KOPT-K1 (cell line): ENCODE measurements around the gene MRPL14.

Experiments used
- H3K27ac ChIP-seq: fragments of 200-600 bp; sonication (generic); 2 replicates; pipeline ENCODE4 v1.5.1; 2016; ENCODE audit warnings: antibody characterized with exemption, mild to moderate bottlenecking, low read depth, low read length; ENCODE audit not compliant: poor library complexity, severe bottlenecking
- H3K36me3 ChIP-seq: fragments of 200-600 bp; sonication (generic); 2 replicates; pipeline ENCODE4 v1.5.1; 2017; ENCODE audit warnings: antibody characterized with exemption, mild to moderate bottlenecking, low read length, moderate library complexity; ENCODE audit not compliant: insufficient read depth
- H3K9me3 ChIP-seq: fragments of 200-600 bp; sonication (generic); 2 replicates; pipeline ENCODE4 v1.5.1; 2017; ENCODE audit warnings: antibody characterized with exemption, low read length, mild to moderate bottlenecking; ENCODE audit not compliant: insufficient read depth, poor library complexity, severe bottlenecking

MRPL14 gene

GRCh38 chr6:44138717-44139350 lies 11.6 kb upstream of the MRPL14 start:
- Histone ChIP-seq H3K27ac (no peak overlapping the region), H3K36me3 (no peaks in the 10 kb centered on the region; the same call in 1 of the 2 replicates), H3K9me3 (no peaks in the 10 kb centered on the region)

DNA sequence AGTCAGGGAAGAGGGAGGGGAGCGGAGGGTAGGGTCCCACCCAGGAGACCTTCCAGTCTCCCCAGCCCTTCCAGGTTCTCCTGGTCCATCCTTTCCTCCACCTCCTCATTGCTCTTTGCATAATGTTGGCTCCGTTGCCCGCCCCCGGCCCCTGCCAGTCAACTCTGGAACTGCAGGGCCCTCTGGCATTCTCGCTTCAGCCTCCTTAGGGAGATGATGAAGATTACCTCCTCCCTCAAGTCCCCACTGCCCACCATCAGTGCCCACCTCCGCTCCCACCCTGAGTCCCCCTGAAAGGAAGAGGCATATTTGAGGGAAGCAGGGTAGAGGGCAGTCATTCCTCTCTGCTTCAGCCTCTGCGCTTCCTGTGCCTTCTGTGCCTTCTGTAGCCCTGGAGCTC lies 8.6 kb upstream of the MRPL14 start:
- H3K9me3 ChIP-seq: no peaks in the 10 kb centered on the region
- H3K36me3 ChIP-seq: no peaks in the 10 kb centered on the region; the same call in 1 of the 2 replicates
- H3K27ac ChIP-seq: no peak overlapping the region

GRCh38 chr6:44135173-44135758 lies 8.0 kb upstream of the MRPL14 start:
- Histone ChIP-seq H3K9me3 (no peaks in the 10 kb centered on the region), H3K27ac (no peak overlapping the region), H3K36me3 (no peaks in the 10 kb centered on the region; the same call in 1 of the 2 replicates)

DNA sequence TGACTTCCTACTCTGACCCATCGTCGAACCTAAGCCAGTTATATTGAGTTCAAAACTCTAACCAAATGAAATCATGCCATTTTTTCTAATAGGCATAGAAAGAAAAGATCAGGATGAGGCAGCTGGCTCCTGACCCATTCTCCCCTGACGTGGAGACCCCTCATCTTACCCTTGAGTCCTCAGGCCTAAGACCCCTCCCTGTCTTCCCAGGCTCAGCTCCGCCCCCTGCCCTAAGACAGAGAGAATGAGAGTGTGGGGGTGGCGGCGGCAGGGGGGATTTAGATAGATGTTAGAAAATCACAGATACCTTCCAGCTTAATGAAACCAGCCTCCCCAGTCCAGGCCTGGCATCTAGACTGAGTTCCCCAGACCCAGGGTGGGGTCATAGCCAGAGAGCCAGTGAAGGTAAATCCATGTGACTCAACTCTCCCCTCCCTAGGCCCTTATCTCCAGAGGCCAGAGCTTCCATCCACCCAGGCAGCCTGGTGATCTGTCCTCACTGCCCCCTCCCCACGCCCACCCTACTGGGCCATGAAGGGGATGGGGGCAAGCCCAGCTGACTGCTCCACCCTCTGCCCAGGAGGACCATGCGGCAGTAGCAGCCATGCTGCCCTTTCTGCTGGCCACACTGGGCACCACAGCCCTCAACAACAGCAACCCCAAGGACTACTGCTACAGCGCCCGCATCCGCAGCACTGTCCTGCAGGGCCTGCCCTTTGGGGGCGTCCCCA lies 6.9 kb upstream of the MRPL14 start:
- Histone ChIP-seq H3K27ac (no peak overlapping the region), H3K36me3 (no peaks in the 10 kb centered on the region), H3K9me3 (no peaks in the 10 kb centered on the region)

- H3K9me3 ChIP-seq: no peaks in the 10 kb centered on the region
- no peak overlapping the region for H3K27ac ChIP-seq
- H3K36me3 ChIP-seq: no peaks in the 10 kb centered on the region
Observed at GRCh38 chr6:44133003-44133931, 6.0 kb upstream of the MRPL14 start.

DNA sequence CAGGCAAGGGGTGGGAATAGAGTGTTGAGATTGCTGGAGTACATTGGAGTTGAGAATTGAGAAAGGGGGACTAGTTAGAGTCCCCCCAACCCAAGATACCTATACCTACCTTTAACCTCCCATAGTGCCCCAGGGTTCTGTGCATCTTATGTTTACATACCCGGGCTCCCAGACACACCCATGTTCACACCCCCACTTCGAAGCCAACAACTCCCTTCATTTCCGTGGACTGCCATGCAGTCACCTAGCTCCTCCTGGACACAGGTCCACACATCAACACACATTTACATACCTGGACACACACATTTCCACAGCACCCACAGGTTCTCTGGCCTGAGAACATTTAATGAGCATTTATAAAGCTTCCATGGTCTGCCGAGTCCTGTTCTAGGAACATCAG lies 5.2 kb upstream of the MRPL14 start:
- Histone ChIP-seq H3K27ac (no peak overlapping the region), H3K36me3 (no peaks in the 10 kb centered on the region), H3K9me3 (no peaks in the 10 kb centered on the region)

GRCh38 chr6:44131892-44132291 lies 4.6 kb upstream of the MRPL14 start:
- Histone ChIP-seq H3K27ac (no peak overlapping the region), H3K9me3 (no peaks in the 10 kb centered on the region), H3K36me3 (no peaks in the 10 kb centered on the region)

DNA sequence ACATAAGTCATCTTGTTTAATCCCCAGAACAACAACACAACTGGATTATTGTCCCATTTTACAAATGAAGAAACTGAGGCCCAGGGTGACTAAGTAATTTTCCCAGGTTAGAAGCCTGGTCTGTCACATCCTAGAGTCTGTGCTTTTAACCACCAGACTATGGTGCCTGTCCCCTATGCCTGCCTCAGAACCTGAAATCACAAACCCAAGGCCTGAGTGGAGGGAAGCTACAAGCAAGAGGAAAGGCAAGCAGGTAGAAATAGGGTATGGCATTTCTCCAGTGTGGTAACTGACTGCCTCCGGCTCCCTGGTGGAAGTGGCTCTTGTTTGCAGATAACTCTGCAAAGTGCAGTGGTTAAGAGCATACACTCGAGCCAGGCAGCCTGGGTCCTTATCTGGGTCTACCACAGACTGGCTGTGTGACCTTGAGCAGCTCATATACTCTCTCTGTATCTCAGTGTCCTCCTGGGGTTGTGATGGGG lies 2.6 kb upstream of the MRPL14 start:
- H3K36me3 ChIP-seq: peaks cover under 1% of the 10 kb centered on the region; the same call in 1 of the 2 replicates
- H3K9me3 ChIP-seq: no peaks in the 10 kb centered on the region
- H3K27ac ChIP-seq: no peak overlapping the region

DNA sequence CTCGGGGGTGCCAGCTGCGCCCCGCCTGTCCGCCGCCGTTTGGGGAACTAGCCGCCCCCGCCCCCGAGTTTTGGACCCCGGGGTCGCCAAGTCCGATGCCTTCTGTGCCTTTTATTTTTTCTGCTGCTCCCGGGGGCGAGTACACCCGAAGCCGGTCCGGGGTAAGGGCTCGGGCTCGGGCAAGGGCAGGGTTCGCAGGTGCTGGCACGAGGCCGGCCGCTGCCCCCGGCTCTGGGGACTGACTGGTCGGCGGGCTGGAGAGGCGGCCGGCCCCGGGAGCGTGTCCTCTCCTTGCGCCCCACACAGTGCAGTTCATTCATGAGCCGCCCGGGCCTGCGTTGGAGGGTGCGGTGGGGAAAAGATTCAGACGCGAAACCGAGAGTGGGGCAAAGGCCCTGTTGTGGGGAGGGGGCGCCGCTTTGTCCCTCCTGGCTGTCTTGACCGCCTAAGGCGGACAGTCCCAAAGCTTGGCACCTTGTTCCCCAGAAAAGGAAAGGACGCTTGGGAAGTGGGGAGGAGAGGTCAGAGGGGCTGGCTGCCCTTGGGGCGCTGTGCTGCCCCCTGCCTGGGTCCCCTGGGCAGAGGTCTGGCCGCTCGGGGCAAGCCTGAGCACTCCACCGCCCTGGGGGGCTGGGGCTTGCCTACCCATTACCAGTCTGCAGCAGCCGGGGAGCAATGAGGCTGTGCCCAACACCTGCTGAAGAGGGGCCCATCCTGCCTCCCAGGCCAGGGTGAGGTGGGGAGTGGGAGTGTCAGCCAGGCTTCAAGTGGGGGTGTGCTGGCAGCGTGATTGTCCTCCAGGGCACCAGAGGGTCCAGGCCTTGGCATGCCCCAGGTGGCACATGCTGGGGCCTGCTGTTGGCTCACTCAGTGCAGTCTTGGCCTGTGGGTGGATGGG lies 1.0 kb upstream of the MRPL14 start:
- H3K36me3 ChIP-seq: peaks cover 6% of the 10 kb centered on the region
- no peaks in the 10 kb centered on the region for H3K9me3 ChIP-seq
- peak overlapping the region; percentile 58 for H3K27ac ChIP-seq

- Histone ChIP-seq H3K27ac (peak overlapping the region; percentile 79), H3K9me3 (no peaks in the 10 kb centered on the region), H3K36me3 (peaks cover 6% of the 10 kb centered on the region)
Observed at GRCh38 chr6:44126320-44127149, 717 bp downstream of the MRPL14 start.

DNA sequence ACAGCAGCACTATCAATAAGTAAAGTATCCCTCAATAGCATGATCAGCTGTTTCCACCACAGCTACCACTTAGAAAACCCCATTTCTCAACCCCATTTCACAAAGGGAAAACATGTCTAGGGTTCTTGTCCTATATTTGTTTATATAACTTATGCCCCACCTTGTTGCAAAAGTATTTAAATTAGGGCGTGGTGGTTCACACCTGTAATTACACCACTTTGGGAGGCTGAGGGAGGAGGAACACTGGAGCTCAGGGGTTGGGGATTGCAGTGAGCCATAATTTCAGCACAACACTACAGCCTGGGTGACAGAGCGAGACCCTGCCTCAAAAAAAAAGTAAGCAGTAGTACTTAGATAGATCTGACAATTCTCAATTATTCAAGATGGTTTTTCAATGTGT lies 3.7 kb downstream of the MRPL14 start:
- H3K27ac ChIP-seq: peak overlapping the region; percentile 46
- H3K36me3 ChIP-seq: peaks cover 20% of the 10 kb centered on the region
- H3K9me3 ChIP-seq: no peaks in the 10 kb centered on the region

- no peaks in the 10 kb centered on the region for H3K9me3 ChIP-seq
- H3K36me3 ChIP-seq: peaks cover 27% of the 10 kb centered on the region
- peak overlapping the region; percentile 46 for H3K27ac ChIP-seq
Observed at GRCh38 chr6:44122801-44123200, 4.5 kb downstream of the MRPL14 start.

GRCh38 chr6:44120692-44121443 lies 6.4 kb downstream of the MRPL14 start:
- Histone ChIP-seq H3K36me3 (peaks cover 37% of the 10 kb centered on the region), H3K27ac (no peak overlapping the region), H3K9me3 (no peaks in the 10 kb centered on the region)
